H9 (cell line): Measurements from ENCODE around the gene FASTKD3. TPM values are rescaled to one million over a fixed set of nuclear protein-coding genes. Genes with fewer than 3 reads are reported as not detected.

Source experiments
- DNase-seq: peaks from one replicate; pipeline ENCODE4 v3.0.0-alpha.2; 2017
- H2AFZ ChIP-seq: one replicate; pipeline ENCODE4 v1.6.1; 2013; ENCODE audit warnings: mild to moderate bottlenecking, low read length, control low read depth, moderate library complexity
- H2AK5ac ChIP-seq: 2 replicates; pipeline ENCODE4 v1.6.1; 2013; ENCODE audit warnings: low read length, control low read depth, mixed read lengths; ENCODE audit not compliant: insufficient read length
- H2BK120ac ChIP-seq: one replicate; pipeline ENCODE4 v1.6.1; 2013; ENCODE audit warnings: low read depth, mild to moderate bottlenecking, low read length, control low read depth, inconsistent platforms; ENCODE audit not compliant: poor library complexity, severe bottlenecking
- H2BK12ac ChIP-seq: 2 replicates; pipeline ENCODE4 v1.6.1; 2013; ENCODE audit warnings: low read length, control low read depth, mixed read lengths, low read depth; ENCODE audit not compliant: insufficient read length
- H2BK15ac ChIP-seq: 2 replicates; pipeline ENCODE4 v1.6.1; 2013; ENCODE audit warnings: low read depth, low read length, control low read depth
- H2BK20ac ChIP-seq: one replicate; pipeline ENCODE4 v1.6.1; 2013; ENCODE audit warnings: low read depth, mild to moderate bottlenecking, low read length, control low read depth, inconsistent platforms; ENCODE audit not compliant: poor library complexity, severe bottlenecking
- H2BK5ac ChIP-seq: 2 replicates; pipeline ENCODE4 v1.6.1; 2013; ENCODE audit warnings: low read length, control low read depth, mixed read lengths; ENCODE audit not compliant: insufficient read length
- H3K14ac ChIP-seq: 2 replicates; pipeline ENCODE4 v1.6.1; 2013; ENCODE audit warnings: low read length, control low read depth; ENCODE audit not compliant: insufficient read depth
- H3K18ac ChIP-seq: 2 replicates; pipeline ENCODE4 v1.6.1; 2013; ENCODE audit warnings: low read depth, mild to moderate bottlenecking, mixed read lengths, low read length, control low read depth; ENCODE audit not compliant: insufficient read length
- H3K23ac ChIP-seq: 2 replicates; pipeline ENCODE4 v1.6.1; 2013; ENCODE audit warnings: low read length, control low read depth, mixed read lengths, low read depth; ENCODE audit not compliant: insufficient read length
- H3K23me2 ChIP-seq: 2 replicates; pipeline ENCODE4 v1.6.1; 2013; ENCODE audit warnings: low read depth, mild to moderate bottlenecking, mixed read lengths, low read length, control low read depth; ENCODE audit not compliant: insufficient read length, poor library complexity, severe bottlenecking
- H3K27ac ChIP-seq: 2 replicates; pipeline ENCODE4 v1.5.1; 2013; ENCODE audit warnings: low read length, control low read depth, mixed read lengths, low read depth; ENCODE audit not compliant: insufficient read length
- H3K27me3 ChIP-seq: 2 replicates; pipeline ENCODE4 v1.6.1; 2013; ENCODE audit warnings: low read length, control low read depth, inconsistent platforms; ENCODE audit not compliant: insufficient read depth
- H3K4ac ChIP-seq: 2 replicates; pipeline ENCODE4 v1.6.1; 2013; ENCODE audit warnings: low read depth, mild to moderate bottlenecking, control low read depth, inconsistent platforms, low read length, moderate library complexity
- H3K4me1 ChIP-seq: 2 replicates; pipeline ENCODE4 v1.6.1; 2013; ENCODE audit warnings: low read length, control low read depth, inconsistent platforms; ENCODE audit not compliant: insufficient read depth
- H3K4me2 ChIP-seq: 2 replicates; pipeline ENCODE4 v1.6.1; 2013; ENCODE audit warnings: low read length, control low read depth, mixed read lengths; ENCODE audit not compliant: insufficient read length, insufficient read depth
- H3K56ac ChIP-seq: 2 replicates; pipeline ENCODE4 v1.6.1; 2013; ENCODE audit warnings: low read depth, mild to moderate bottlenecking, mixed read lengths, low read length, control low read depth; ENCODE audit not compliant: insufficient read length
- H3K79me1 ChIP-seq: 2 replicates; pipeline ENCODE4 v1.6.1; 2013; ENCODE audit warnings: low read depth, mild to moderate bottlenecking, moderate library complexity, low read length, control low read depth, inconsistent platforms; ENCODE audit not compliant: insufficient read depth, poor library complexity, severe bottlenecking
- H3K79me2 ChIP-seq: 2 replicates; pipeline ENCODE4 v1.6.1; 2013; ENCODE audit warnings: low read length, control low read depth, inconsistent platforms; ENCODE audit not compliant: insufficient read depth
- H3K9ac ChIP-seq: 2 replicates; pipeline ENCODE4 v1.6.1; 2013; ENCODE audit warnings: low read length, control low read depth, mixed read lengths; ENCODE audit not compliant: insufficient read length; ENCODE audit errors: extremely low read depth
- H3K9me3 ChIP-seq: one replicate; pipeline ENCODE4 v1.6.1; 2013; ENCODE audit warnings: low read depth, low read length, inconsistent platforms; ENCODE audit not compliant: control insufficient read depth
- H3T11ph ChIP-seq: one replicate; pipeline ENCODE4 v1.6.1; 2013; ENCODE audit warnings: mild to moderate bottlenecking, low read length, control low read depth, inconsistent platforms
- H4K20me1 ChIP-seq: one replicate; pipeline ENCODE4 v1.6.1; 2013; ENCODE audit not compliant: control insufficient read depth, insufficient read length, insufficient read depth
- H4K5ac ChIP-seq: 2 replicates; pipeline ENCODE4 v1.6.1; 2013; ENCODE audit warnings: low read depth, mild to moderate bottlenecking, mixed read lengths, low read length, control low read depth; ENCODE audit not compliant: insufficient read length
- H4K8ac ChIP-seq: replicated peaks from 2 replicates; pipeline ENCODE4 v1.6.1; 2013; ENCODE audit warnings: low read length, control low read depth, mixed read lengths, low read depth; ENCODE audit not compliant: insufficient read length
- H4K91ac ChIP-seq: 2 replicates; pipeline ENCODE4 v1.6.1; 2013; ENCODE audit warnings: low read depth, mild to moderate bottlenecking, moderate library complexity, mixed read lengths, low read length, control low read depth; ENCODE audit not compliant: insufficient read length
- H3K27ac Mint-ChIP-seq, 3 experiments: 2 replicates in 2 of 3; 3 replicates in 1 of 3; pipeline ENCODE4 v1.8.0; 2020 to 2021; ENCODE audit warnings: mixed read lengths in 3 of 3, mild to moderate bottlenecking in 1 of 3, moderate library complexity in 1 of 3
- H3K27me3 Mint-ChIP-seq: 2 replicates; pipeline ENCODE4 v1.8.0; 2021; ENCODE audit warnings: low read depth, mild to moderate bottlenecking, moderate library complexity, mixed read lengths
- H3K36me3 Mint-ChIP-seq, 3 experiments: 2 replicates in 2 of 3; 3 replicates in 1 of 3; pipeline ENCODE4 v1.8.0; 2020 to 2021; ENCODE audit warnings: low read depth in 3 of 3, mixed read lengths in 3 of 3; ENCODE audit not compliant: insufficient read depth in 1 of 3
- H3K4me1 Mint-ChIP-seq, 2 experiments: 2 replicates each; pipeline ENCODE4 v1.8.0; 2020; ENCODE audit warnings: mixed read lengths in 2 of 2
- H3K4me3 Mint-ChIP-seq, 2 experiments: 2 replicates in 1 of 2; 3 replicates in 1 of 2; pipeline ENCODE4 v1.8.0; 2020 to 2021; ENCODE audit warnings: mild to moderate bottlenecking in 2 of 2, mixed read lengths in 2 of 2, moderate library complexity in 1 of 2
- H3K9me3 Mint-ChIP-seq, 2 experiments: 2 replicates in 1 of 2; 3 replicates in 1 of 2; pipeline ENCODE4 v1.8.0; 2020; ENCODE audit warnings: mild to moderate bottlenecking in 2 of 2, mixed read lengths in 2 of 2, moderate library complexity in 1 of 2
- total RNA-seq: library from RNA; stranded (reverse); gene quantifications from 2 replicates; pipeline ENCODE4 v1.2.1, GENCODE V29; 2021
- TF ChIP-seq, protein P1 (sequence below): fragments of 200-600 bp; sonication (generic); conservative IDR thresholded peaks from 3 replicates; pipeline ENCODE4 v1.8.0; 2021; ENCODE audit warnings: antibody characterized with exemption, mild to moderate bottlenecking

The FASTKD3 gene
- total RNA-seq, 1 experiment from 2014 or later = 15.0 TPM

- Histone ChIP-seq H3K79me1 (no peaks in the 10 kb centered on the region), H3K27me3 (peaks cover 4% of the 10 kb centered on the region), H3K56ac (no peak overlapping the region), H2BK120ac (no peak overlapping the region), H3K23me2 (peaks cover 6% of the 10 kb centered on the region), H3K4me1 (no peaks in the 10 kb centered on the region), H4K20me1 (no peaks in the 10 kb centered on the region), H3K79me2 (no peaks in the 10 kb centered on the region), H2BK12ac (no peak overlapping the region), H3K9ac (no peak overlapping the region), H2BK15ac (no peak overlapping the region), H3K14ac (no peak overlapping the region), H2BK20ac (no peak overlapping the region), H3T11ph (no peak overlapping the region), H3K18ac (no peak overlapping the region), H3K27ac (no peak overlapping the region), H3K4ac (no peak overlapping the region), H3K9me3 (no peaks in the 10 kb centered on the region), H4K91ac (no peak overlapping the region), H4K8ac (no peak overlapping the region), H4K5ac (no peak overlapping the region), H2AK5ac (no peak overlapping the region), H2BK5ac (no peak overlapping the region), H3K23ac (no peak overlapping the region), H2AFZ (no peak overlapping the region), H3K4me2 (no peak overlapping the region)
- Mint-ChIP-seq H3K4me1 (peaks cover 7 to 9% of the 10 kb centered on the region in 2 experiments), H3K36me3 (peaks cover 0 to 8% (median 0%) of the 10 kb centered on the region in 3 experiments; a peak in 2 of 7 replicates), H3K27ac (no peak overlapping the region), H3K9me3 (peaks cover 0 to 6% of the 10 kb centered on the region in 2 experiments; a peak in 1 of 5 replicates), H3K27me3 (peaks cover 26% of the 10 kb centered on the region), H3K4me3 (no peak overlapping the region)
- DNase-seq = no peak
- TF ChIP-seq, protein P1, sequence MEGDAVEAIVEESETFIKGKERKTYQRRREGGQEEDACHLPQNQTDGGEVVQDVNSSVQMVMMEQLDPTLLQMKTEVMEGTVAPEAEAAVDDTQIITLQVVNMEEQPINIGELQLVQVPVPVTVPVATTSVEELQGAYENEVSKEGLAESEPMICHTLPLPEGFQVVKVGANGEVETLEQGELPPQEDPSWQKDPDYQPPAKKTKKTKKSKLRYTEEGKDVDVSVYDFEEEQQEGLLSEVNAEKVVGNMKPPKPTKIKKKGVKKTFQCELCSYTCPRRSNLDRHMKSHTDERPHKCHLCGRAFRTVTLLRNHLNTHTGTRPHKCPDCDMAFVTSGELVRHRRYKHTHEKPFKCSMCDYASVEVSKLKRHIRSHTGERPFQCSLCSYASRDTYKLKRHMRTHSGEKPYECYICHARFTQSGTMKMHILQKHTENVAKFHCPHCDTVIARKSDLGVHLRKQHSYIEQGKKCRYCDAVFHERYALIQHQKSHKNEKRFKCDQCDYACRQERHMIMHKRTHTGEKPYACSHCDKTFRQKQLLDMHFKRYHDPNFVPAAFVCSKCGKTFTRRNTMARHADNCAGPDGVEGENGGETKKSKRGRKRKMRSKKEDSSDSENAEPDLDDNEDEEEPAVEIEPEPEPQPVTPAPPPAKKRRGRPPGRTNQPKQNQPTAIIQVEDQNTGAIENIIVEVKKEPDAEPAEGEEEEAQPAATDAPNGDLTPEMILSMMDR = no peak
These were observed 23.9 kb downstream of the FASTKD3 start for GRCh38 chr5:7844901-7845300.
